Astrocyte (in vitro differentiated cells and primary cell): ENCODE data around the gene TTC23L.

ENCODE experiments used
- CTCF ChIP-seq: IDR thresholded peaks from 2 replicates; pipeline ENCODE4 v1.5.1; 2011; ENCODE audit warnings: low read depth, mild to moderate bottlenecking, inconsistent platforms, low read length, moderate library complexity; ENCODE audit not compliant: insufficient read depth
- EZH2 ChIP-seq: IDR thresholded peaks from 2 replicates; pipeline ENCODE4 v1.6.1; 2012; ENCODE audit warnings: mild to moderate bottlenecking, low read length, inconsistent platforms; ENCODE audit not compliant: insufficient read depth

DNA sequence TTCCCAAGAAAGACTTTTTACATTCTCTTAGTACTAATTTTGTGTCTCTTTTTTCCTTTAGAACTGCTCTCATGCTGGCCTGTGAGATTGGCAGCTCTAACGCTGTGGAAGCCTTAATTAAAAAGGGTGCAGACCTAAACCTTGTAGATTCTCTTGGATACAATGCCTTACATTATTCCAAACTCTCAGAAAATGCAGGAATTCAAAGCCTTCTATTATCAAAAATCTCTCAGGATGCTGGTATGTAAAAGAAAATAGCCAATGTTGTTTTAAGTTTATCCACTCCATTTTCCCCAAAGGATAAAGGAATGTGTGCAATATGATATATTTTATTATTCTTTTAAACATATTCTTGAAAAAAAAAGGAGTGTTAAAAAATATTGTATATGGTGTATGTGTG is 27.3 kb upstream of the TTC23L start:
- TF ChIP-seq CTCF (no peak), EZH2 (no peak)
